D721Med (cell line): ENCODE data around the gene MYMK.

Experiments used
- DNase-seq: peaks from one replicate; pipeline ENCODE4 v3.0.0; 2011; ENCODE audit warnings: low spot score; ENCODE audit not compliant: insufficient read length
- FAIRE-seq: peaks from 2 replicates; lab custom pipeline; 2011; peaks lifted over from hg19 to GRCh38; lab: Jason Lieb, UNC
- CTCF ChIP-seq: IDR thresholded peaks from 2 replicates; pipeline ENCODE4 v1.5.1; 2012; ENCODE audit warnings: mild to moderate bottlenecking, control low read depth; ENCODE audit not compliant: insufficient read depth; ENCODE audit errors: missing control alignments

MYMK gene

GRCh38 chr9:133557581-133557980 is 32.8 kb upstream of the MYMK start:
- FAIRE-seq (no peak), DNase-seq (no peak)
- TF ChIP-seq CTCF = no peak

GRCh38 chr9:133556354-133556753 is 31.6 kb upstream of the MYMK start:
- FAIRE-seq (no peak), DNase-seq (no peak)
- TF ChIP-seq CTCF = no peak

- no peak for DNase-seq
- TF ChIP-seq CTCF = no peak
- no peak for FAIRE-seq
These were observed 30.0 kb upstream of the MYMK start for GRCh38 chr9:133554729-133555128.

GRCh38 chr9:133553973-133554713 is 29.4 kb upstream of the MYMK start:
- no peak for TF ChIP-seq CTCF
- FAIRE-seq (no peak), DNase-seq (no peak)

- no peak for DNase-seq
- no peak for TF ChIP-seq CTCF
- no peak for FAIRE-seq
These were observed 28.4 kb upstream of the MYMK start for GRCh38 chr9:133553123-133553522.

GRCh38 chr9:133552236-133552635 is 27.5 kb upstream of the MYMK start:
- TF ChIP-seq CTCF = no peak
- FAIRE-seq = no peak
- DNase-seq = no peak

GRCh38 chr9:133551446-133551845 is 26.7 kb upstream of the MYMK start:
- no peak for TF ChIP-seq CTCF
- DNase-seq (no peak), FAIRE-seq (no peak)
